Immature natural killer cell (primary cell): Measurements from ENCODE around the gene AP4E1. TPM values are rescaled to one million over a fixed set of nuclear protein-coding genes. Genes with fewer than 3 reads are reported as not detected.

Experiments
- DNase-seq, 3 donors: peaks; one replicate each; pipeline ENCODE4 v3.0.0; 2022; ENCODE audit warnings: mixed read lengths in 1 of 3
- H3K27ac Mint-ChIP-seq, 6 donors: one replicate each; pipeline ENCODE4 v1.8.0; 2020; ENCODE audit warnings: mixed read lengths in 6 of 6, mild to moderate bottlenecking in 5 of 6, inconsistent platforms in 4 of 6, moderate library complexity in 3 of 6
- H3K27me3 Mint-ChIP-seq, 3 donors: one replicate each; pipeline ENCODE4 v1.8.0; 2020 to 2021; ENCODE audit warnings: low read depth in 3 of 3, mild to moderate bottlenecking in 3 of 3, mixed read lengths in 3 of 3, moderate library complexity in 3 of 3, inconsistent platforms in 1 of 3
- H3K36me3 Mint-ChIP-seq, 3 donors: one replicate each; pipeline ENCODE4 v1.8.0; 2020; ENCODE audit warnings: mixed read lengths in 3 of 3, inconsistent platforms in 2 of 3, mild to moderate bottlenecking in 2 of 3
- H3K4me1 Mint-ChIP-seq, 2 donors: one replicate each; pipeline ENCODE4 v1.8.0; 2020; ENCODE audit warnings: inconsistent platforms in 2 of 2, mild to moderate bottlenecking in 2 of 2, mixed read lengths in 2 of 2, moderate library complexity in 1 of 2
- H3K4me3 Mint-ChIP-seq, 5 donors: one replicate each; pipeline ENCODE4 v1.8.0; 2020; ENCODE audit warnings: mild to moderate bottlenecking in 5 of 5, mixed read lengths in 5 of 5, inconsistent platforms in 3 of 5, moderate library complexity in 3 of 5
- H3K9me3 Mint-ChIP-seq, 6 donors: one replicate each; pipeline ENCODE4 v1.8.0; 2020; ENCODE audit warnings: mild to moderate bottlenecking in 6 of 6, mixed read lengths in 6 of 6, inconsistent platforms in 4 of 6, moderate library complexity in 3 of 6
- polyA plus RNA-seq, 3 donors: library from polyadenylated mRNA; unstranded; fragments of 300-500 nt; fragmentation: Illumina TruSeq; gene quantifications; one replicate each; pipeline ENCODE4 v1.2.3, GENCODE V29; 2021

AP4E1 gene
- polyA plus RNA-seq, 3 donors from 2014 or later: 2.3 to 7.0 (median 3.2) TPM

DNA sequence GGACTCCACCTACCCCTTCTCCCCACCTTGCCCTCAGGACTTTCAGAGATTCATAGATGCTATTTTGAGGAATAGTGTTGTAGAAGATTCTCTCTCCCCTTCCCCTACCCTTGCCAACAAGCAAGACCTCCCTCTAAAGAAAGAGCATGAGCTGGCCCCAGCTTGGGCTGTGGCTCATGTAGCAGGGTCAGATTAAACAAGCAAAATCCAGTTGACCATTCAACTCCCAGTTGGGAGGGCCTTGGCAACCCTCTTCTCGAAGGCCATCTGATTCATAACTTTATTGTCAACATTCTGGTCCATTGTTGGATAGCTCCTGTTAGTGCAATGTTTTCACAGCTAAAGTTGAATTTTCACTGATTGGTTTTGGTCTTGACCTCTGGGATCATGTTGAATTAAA is 145.1 kb downstream of the AP4E1 start:
- Mint-ChIP-seq H3K4me3 (no peak overlapping the region), H3K4me1 (no peaks in the 10 kb centered on the region), H3K36me3 (no peaks in the 10 kb centered on the region), H3K9me3 (no peaks in the 10 kb centered on the region), H3K27ac (no peak overlapping the region), H3K27me3 (peaks cover 9 to 12% (median 11%) of the 10 kb centered on the region in 3 donors)
- no peak for DNase-seq

GRCh38 chr15:51054535-51054934 is 146.1 kb downstream of the AP4E1 start:
- Mint-ChIP-seq H3K36me3 (no peaks in the 10 kb centered on the region), H3K4me1 (no peaks in the 10 kb centered on the region), H3K4me3 (no peak overlapping the region), H3K27me3 (peaks cover 9 to 10% (median 10%) of the 10 kb centered on the region in 3 donors), H3K27ac (no peak overlapping the region), H3K9me3 (no peaks in the 10 kb centered on the region)
- DNase-seq: no peak

Other genes with a start within 250 kb of the AP4E1 start
- gene TRPM7, start 221.9 kb upstream of the AP4E1 start, polyA plus RNA-seq: 10 to 100 TPM; 12.0 to 17.8 (median 12.1) TPM
- 100 to 1,000 TPM; 127 to 219 (median 148) TPM for gene SPPL2A, start 143.0 kb upstream of the AP4E1 start, polyA plus RNA-seq
- gene TNFAIP8L3, start 186.2 kb downstream of the AP4E1 start, polyA plus RNA-seq: not detected